ENCODE measurements around the gene GOLGA3.

DNA sequence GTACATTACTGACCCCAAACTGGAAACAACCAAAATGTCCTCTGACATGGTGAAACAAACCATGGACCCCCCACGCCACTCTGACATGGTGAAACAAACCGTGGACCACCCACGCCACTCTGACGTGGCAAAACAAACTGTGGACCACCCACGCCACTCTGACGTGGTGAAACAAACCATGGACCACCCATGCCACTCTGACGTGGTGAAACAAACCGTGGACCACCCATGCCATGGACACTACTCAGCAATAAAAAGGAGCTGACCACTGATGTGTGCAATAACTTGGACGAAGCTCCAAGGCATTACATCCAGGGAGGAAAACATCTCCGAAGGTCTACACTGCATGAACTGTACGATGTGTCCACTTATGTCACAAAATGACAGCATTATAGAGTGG, 3.1 kb upstream of the GOLGA3 start:
- TF ChIP-seq REST (IDR thresholded peaks at IDR 0.05; ENCODE audit: unreplicated experiment), result no peak
- TF ChIP-seq, protein P1, sequence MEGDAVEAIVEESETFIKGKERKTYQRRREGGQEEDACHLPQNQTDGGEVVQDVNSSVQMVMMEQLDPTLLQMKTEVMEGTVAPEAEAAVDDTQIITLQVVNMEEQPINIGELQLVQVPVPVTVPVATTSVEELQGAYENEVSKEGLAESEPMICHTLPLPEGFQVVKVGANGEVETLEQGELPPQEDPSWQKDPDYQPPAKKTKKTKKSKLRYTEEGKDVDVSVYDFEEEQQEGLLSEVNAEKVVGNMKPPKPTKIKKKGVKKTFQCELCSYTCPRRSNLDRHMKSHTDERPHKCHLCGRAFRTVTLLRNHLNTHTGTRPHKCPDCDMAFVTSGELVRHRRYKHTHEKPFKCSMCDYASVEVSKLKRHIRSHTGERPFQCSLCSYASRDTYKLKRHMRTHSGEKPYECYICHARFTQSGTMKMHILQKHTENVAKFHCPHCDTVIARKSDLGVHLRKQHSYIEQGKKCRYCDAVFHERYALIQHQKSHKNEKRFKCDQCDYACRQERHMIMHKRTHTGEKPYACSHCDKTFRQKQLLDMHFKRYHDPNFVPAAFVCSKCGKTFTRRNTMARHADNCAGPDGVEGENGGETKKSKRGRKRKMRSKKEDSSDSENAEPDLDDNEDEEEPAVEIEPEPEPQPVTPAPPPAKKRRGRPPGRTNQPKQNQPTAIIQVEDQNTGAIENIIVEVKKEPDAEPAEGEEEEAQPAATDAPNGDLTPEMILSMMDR (conservative IDR thresholded peaks at IDR 0.05; ENCODE audit: low read depth in 2 of 2), result no peak
- no peak for TF ChIP-seq CREB1 (CRISPR knock-in tag; IDR thresholded peaks at IDR 0.05; ENCODE audit: low read depth)
- TF ChIP-seq ZNF114 (CRISPR knock-in tag; IDR thresholded peaks at IDR 0.05), result no peak
- no peak for TF ChIP-seq EZH2 (IDR thresholded peaks at IDR 0.05; ENCODE audit: low read depth, unreplicated experiment)
- TF ChIP-seq POLR2AphosphoS5 (IDR thresholded peaks at IDR 0.05; ENCODE audit: low read depth), result no peak
- no peak for TF ChIP-seq EZH2phosphoT487 (IDR thresholded peaks at IDR 0.05; ENCODE audit: unreplicated experiment)
- TF ChIP-seq, protein P2, sequence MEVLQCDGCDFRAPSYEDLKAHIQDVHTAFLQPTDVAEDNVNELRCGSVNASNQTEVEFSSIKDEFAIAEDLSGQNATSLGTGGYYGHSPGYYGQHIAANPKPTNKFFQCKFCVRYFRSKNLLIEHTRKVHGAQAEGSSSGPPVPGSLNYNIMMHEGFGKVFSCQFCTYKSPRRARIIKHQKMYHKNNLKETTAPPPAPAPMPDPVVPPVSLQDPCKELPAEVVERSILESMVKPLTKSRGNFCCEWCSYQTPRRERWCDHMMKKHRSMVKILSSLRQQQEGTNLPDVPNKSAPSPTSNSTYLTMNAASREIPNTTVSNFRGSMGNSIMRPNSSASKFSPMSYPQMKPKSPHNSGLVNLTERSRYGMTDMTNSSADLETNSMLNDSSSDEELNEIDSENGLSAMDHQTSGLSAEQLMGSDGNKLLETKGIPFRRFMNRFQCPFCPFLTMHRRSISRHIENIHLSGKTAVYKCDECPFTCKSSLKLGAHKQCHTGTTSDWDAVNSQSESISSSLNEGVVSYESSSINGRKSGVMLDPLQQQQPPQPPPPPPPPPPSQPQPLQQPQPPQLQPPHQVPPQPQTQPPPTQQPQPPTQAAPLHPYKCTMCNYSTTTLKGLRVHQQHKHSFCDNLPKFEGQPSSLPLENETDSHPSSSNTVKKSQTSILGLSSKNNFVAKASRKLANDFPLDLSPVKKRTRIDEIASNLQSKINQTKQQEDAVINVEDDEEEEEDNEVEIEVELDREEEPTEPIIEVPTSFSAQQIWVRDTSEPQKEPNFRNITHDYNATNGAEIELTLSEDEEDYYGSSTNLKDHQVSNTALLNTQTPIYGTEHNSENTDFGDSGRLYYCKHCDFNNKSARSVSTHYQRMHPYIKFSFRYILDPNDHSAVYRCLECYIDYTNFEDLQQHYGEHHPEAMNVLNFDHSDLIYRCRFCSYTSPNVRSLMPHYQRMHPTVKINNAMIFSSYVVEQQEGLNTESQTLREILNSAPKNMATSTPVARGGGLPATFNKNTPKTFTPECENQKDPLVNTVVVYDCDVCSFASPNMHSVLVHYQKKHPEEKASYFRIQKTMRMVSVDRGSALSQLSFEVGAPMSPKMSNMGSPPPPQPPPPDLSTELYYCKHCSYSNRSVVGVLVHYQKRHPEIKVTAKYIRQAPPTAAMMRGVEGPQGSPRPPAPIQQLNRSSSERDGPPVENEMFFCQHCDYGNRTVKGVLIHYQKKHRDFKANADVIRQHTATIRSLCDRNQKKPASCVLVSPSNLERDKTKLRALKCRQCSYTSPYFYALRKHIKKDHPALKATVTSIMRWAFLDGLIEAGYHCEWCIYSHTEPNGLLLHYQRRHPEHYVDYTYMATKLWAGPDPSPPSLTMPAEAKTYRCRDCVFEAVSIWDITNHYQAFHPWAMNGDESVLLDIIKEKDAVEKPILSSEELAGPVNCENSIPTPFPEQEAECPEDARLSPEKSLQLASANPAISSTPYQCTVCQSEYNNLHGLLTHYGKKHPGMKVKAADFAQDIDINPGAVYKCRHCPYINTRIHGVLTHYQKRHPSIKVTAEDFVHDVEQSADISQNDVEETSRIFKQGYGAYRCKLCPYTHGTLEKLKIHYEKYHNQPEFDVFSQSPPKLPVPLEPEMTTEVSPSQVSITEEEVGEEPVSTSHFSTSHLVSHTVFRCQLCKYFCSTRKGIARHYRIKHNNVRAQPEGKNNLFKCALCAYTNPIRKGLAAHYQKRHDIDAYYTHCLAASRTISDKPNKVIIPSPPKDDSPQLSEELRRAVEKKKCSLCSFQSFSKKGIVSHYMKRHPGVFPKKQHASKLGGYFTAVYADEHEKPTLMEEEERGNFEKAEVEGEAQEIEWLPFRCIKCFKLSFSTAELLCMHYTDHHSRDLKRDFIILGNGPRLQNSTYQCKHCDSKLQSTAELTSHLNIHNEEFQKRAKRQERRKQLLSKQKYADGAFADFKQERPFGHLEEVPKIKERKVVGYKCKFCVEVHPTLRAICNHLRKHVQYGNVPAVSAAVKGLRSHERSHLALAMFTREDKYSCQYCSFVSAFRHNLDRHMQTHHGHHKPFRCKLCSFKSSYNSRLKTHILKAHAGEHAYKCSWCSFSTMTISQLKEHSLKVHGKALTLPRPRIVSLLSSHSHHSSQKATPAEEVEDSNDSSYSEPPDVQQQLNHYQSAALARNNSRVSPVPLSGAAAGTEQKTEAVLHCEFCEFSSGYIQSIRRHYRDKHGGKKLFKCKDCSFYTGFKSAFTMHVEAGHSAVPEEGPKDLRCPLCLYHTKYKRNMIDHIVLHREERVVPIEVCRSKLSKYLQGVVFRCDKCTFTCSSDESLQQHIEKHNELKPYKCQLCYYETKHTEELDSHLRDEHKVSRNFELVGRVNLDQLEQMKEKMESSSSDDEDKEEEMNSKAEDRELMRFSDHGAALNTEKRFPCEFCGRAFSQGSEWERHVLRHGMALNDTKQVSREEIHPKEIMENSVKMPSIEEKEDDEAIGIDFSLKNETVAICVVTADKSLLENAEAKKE (CRISPR knock-in tag; IDR thresholded peaks at IDR 0.05), result no peak
- TF ChIP-seq JUNB (IDR thresholded peaks at IDR 0.05; ENCODE audit: unreplicated experiment), result no peak
- TF ChIP-seq STAT1 (IDR thresholded peaks at IDR 0.05; ENCODE audit: unreplicated experiment), result no peak
- TF ChIP-seq NANOG (IDR thresholded peaks at IDR 0.05; ENCODE audit: borderline replicate concordance), result no peak
- TF ChIP-seq ZNF331 (CRISPR knock-in tag; IDR thresholded peaks at IDR 0.05; ENCODE audit: low read depth), result no peak
- TF ChIP-seq, protein P3, sequence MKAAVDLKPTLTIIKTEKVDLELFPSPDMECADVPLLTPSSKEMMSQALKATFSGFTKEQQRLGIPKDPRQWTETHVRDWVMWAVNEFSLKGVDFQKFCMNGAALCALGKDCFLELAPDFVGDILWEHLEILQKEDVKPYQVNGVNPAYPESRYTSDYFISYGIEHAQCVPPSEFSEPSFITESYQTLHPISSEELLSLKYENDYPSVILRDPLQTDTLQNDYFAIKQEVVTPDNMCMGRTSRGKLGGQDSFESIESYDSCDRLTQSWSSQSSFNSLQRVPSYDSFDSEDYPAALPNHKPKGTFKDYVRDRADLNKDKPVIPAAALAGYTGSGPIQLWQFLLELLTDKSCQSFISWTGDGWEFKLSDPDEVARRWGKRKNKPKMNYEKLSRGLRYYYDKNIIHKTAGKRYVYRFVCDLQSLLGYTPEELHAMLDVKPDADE (IDR thresholded peaks at IDR 0.05), result no peak

Measured in GM23338 (cell line).